ENCODE data around the gene HIVEP3. TPM values are rescaled to one million over a fixed set of nuclear protein-coding genes. Genes with fewer than 3 reads are reported as not detected.
A peak's percentile ranks its signal among the peaks of the same experiment; 100 is the strongest.

HIVEP3 gene
- total RNA-seq, 1 donor from 2014 or later: 0.77 TPM

DNA sequence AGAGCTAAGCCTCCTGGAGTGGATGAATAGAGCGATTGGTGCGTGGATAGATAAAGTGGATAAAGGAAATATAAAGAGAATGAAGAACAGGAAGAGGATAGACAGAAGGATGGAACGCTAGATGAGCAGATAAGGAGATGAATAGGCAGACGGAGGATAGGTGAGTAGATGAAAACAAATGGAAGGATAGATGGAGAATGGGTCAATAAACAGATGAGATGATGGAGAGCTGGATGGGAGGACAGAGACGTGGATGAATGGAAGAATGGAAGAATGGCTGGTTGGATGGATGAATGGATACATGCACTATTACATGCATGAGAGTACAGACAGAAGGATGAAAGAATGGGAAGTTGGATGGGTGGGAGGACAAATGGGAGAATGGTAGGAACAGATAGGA is 399.1 kb downstream of the HIVEP3 start:
- DNase-seq (ENCODE audit: low read depth in 2 of 2): no peak

DNA sequence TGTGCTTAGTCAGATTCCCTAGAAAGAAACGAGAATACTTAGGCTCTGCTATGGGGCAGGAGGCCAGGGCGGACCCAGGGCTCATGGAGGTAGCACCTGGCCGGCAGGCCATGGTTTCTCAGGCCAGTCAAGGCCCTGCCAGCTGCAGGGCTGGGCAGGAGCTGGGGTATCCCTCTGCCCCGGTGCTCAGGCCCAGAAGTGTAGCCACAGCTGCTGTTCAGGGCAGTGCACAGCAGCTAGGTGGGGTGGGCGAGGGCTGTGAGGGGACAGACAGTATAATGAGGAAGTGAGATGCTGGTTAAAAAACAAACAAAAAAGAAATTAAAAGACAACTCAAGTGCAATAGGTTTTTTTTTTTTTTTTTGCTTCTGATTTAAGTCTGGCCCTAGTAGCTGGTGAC is 400.3 kb downstream of the HIVEP3 start:
- no peak for DNase-seq (ENCODE audit: low read depth in 2 of 2)

DNA sequence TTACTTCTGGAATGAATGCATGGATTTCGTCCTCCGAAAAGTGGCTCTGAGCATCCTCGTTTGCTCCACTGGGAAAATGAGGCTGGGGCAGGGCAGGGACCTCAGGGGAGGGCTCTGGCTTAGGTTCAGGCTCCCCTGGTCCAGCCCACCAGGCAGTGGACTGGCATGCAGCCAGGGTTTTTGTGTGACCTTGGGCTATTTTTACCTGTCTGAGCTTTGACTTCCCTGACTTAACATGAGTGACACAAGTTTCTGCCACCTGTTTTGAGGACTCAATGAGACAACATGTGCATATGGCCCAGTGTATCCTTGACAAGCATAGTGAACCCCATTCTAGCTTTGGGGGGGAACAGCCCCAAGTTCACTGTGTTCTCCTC is 401.7 kb downstream of the HIVEP3 start:
- DNase-seq (ENCODE audit: low read depth in 2 of 2): no peak

DNA sequence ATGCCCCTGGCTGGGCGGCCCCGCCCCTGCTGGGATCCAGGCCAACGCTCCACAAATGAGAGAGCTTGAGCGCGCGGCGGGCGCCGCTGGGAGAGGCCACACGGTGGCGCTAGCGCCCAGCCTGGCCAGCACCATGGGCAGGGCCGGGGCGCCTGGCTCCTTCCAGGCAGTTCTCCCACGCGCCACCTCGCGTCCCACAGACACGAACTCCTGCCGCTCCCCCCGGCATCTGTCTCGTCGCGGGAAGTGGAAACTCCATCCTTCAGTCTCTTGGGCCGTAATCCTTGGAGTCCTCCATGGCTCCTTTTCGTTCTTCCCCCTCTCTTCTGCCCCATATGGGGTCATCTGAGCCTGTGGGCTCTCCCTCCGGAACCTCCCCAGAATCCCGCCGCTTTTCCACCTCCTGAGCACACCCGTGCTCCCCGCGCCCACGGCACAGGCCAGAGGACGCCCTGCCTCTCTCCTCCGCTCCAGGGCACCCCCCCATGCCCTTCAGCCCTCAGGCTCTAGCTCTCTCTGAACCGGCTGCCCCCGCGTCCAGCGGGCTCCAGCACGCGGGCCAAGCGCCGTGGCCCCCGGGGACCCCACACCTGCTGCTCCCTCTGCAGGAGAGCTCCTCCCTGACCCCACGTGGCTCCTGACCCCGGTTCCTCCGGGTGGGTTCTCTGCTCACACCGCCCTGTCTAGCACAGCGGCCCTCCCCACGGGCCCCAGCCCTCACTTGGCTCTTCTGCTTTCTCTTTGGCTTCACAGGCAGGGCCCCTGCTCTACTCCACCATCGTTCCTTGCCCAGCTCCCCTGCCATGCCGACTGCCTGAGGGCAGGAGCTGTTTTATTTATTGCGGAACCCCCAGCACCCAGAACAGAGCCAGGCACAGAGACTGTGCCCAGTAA is 402.3 kb downstream of the HIVEP3 start:
- peak; percentile 43 to 86 for DNase-seq (ENCODE audit: low read depth in 2 of 2)

DNA sequence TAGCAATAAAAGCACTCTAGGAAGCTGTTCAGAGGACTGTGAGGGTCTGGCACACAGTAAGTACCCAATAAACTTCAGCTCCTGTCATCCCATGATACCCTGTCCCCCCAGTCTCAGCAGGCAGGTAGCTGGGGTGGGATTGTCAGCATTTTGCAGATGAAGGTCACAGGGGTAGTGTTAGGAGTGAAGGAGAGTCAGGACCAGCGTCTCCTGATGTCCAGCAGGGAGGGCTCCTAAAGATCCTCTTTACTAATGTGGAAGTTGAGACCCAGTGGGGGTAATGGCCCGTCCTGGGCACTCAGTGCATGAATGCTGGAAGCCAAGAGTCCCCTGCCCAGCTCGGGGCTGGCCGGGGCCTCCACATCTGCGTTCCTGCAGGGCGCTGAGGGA is 402.9 kb downstream of the HIVEP3 start:
- no peak for DNase-seq (ENCODE audit: low read depth in 2 of 2)

DNA sequence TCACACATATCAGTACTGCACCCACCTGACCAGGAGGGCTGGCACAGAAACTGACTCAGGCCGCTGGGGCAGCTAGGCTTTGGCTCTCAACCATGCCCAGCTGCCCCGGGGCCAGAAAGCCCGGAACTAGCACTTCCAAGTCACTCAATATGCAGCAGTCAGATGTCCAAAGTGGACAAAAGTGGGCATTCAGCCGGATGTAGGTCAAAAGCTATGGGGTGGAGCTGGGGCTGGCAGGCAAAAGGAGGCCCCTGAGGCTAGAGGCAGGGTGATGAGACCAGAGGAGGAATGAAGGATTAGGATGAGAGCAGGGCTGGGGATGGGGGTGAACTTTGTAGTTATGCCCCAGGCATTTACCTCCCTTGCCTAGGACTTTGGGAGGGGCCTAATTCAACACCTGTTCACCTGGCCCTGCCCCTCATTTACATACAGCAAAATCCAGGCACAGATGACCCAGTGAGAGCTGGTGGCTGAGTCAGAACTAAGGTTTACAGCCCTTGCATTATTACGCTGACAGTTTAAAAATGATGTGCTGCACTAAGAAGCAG is 403.5 kb downstream of the HIVEP3 start:
- no peak for DNase-seq (ENCODE audit: low read depth in 2 of 2)

DNA sequence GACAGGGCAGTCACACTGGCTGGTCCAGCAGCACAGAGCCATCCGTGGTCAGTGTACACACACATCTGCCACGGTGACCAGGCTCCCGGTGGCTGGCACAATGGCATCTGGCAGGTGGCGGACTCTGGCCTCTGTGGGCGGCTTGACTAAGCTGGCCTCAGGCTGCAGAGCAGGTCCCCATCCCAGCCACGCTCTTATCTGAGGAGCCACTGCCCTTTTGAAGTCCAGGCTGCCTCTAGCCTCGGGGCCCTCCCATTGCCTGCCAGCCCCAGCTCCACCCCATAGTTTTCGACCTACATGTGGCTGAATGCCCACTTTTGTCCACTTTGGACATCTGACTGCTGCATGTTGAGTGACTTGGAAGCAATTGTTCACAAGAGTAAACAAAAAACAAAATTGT is 404.3 kb downstream of the HIVEP3 start:
- DNase-seq (ENCODE audit: low read depth in 2 of 2): no peak

DNA sequence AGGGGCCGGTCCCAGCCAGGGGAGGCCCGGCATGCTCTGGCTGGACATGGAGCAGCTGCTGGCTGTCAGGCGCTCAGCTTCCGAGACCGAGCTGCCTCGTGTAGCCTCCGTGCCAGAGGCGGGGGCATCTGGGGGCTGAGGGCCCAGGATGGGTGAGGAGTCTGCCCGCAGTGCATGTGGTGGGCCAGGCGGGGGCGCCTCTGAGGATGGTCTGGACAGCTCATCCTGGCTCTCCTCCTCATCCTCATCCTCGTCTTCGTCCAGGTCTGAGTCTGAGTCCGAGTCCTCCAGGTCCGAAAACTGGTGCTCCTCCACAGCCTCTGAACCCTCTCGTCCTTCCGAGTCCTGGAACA is 405.4 kb downstream of the HIVEP3 start:
- no peak for DNase-seq (ENCODE audit: low read depth in 2 of 2)

DNA sequence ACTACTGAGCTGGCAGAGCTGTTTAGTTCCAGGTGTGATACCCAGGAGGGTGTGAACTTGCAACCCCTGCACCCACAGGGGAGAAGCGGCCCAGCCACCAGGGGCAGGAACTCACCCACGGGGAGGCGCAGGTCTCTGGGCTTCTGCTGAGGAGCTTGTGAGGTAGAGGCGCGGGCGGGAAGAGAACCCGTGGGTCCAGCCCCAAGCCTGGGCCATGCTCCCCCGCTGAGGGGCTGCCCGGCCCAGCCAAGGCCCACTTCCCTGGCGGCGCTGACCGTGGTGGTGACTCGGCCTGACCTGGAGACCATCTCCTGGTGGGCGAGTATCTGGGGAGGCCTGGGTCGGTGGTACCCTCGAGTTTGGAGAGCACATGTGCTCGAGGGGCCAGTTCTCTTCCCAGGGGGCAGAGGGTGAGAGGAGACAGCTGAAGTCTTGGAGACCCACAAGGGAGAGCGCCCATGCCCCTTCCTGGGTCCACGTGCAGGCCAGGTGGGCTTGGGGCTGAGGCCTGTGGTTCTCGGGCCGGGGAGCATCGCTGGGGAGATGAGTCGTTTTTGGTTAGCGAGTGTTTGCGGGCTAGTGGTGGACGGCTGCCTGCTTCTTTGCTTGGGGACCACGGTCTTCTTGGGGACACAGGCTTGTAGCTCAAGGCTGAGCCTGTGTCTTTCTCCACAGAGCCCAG is 405.9 kb downstream of the HIVEP3 start:
- no peak for DNase-seq (ENCODE audit: low read depth in 2 of 2)

DNA sequence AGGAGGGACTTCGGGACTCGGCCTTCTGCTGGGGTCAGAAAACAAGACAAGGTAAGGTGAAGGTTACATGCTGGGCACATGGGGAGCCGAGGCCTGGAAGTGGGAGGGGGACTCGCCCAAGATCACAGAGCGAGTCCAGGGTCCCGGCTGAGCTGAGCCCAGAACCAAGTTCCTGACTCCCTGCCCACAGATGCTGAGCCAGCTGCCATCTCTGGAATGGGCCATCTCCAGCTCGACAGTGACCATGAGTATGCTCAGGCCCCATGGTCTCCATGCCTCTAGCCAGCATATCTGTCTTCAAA is 407.5 kb downstream of the HIVEP3 start:
- no peak for DNase-seq (ENCODE audit: low read depth in 2 of 2)

DNA sequence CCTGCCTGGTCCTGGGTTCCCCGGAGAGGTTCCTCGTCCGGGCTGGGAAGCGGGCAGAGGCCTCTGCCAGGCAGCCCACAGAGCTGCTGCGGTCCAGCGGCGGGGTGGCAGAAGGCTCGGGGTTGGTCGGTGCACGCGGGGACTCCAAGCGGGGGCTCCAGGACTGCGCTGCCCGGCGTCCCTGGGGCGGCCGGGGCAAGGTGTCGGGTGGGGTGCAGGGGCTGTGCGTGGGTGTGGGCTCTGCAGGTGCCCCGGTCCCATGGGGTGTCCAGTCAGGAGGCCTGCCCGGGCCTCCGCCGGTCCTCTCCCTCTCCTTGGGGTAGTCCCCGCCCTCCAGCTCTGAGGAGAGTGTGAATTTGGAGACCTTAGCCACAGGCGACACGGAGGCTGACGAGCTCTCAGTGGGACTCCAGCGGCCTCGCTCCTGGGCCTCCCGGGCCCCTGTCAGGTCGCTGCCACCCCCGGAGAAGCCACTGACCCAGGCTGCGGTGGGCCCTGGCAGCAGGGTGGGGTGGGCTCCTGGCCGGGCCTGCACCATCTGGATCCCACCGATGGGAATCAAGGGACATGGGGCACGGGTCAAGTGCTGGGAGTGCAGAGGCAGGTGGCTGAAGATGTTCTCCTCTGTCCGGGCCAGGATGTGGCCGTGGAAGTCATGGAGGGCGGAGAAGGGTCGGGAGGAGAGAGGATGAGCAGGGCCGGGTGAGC is 408.0 kb downstream of the HIVEP3 start:
- DNase-seq (ENCODE audit: low read depth in 2 of 2): no peak

DNA sequence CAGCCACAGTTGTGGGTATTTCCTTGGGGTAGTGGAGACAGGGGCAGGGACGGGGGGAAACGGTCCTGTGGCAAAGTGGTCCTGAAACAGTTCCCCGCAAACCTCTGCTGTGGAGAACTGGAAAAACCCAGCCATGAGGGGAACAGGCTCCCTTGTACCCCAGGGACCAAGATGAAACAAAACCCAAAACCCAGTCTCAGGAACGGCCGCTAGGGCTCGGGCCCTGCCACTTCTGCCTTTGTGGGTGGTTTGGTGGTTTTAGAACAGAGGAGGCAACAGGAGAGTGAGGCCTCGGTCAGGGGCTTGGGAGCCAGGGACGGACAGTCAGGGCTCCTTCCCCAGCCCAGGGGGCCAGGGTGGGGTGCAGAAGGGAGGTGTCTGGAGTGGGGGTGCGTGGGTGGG is 409.5 kb downstream of the HIVEP3 start:
- no peak for DNase-seq (ENCODE audit: low read depth in 2 of 2)

DNA sequence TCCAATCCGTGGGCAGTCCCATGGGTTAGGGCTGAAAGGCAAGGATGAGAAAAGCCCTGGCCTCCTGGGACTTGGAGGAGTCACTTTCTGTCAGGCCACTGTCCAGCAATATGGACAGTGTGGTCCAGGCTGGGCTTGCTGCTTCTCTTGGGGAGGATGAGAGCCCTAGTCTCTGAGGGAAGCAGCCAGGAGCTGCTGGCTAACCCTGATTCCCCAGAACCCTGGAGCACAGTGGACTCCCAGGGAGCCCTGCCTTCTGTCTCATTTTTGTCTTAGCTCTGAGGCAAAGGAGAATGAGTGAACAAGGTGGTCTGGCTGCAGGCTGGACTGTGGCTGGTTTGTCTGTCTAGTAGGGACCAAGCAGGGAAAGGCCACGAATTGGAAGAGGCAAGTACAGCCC is 410.4 kb downstream of the HIVEP3 start:
- no peak for DNase-seq (ENCODE audit: low read depth in 2 of 2)

DNA sequence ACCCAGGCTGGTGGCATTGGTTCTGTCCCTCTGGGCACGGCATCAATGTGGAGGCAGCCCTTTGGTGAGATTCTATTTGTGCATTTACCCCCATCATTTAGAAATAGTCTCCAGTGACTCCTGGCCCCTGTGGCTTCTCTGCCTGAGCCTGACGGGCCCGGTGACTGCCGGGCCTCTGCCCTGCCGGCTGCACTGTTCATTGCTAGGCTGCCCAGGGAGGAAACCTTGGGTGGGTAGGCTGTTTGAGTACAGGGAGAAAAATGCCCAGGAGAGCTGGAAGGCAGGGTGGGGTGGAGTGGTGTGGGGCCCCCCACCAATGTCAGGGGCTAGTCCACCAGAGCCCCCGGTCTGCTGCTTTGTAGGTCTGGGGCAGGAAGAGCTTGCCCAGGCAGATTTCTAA is 410.9 kb downstream of the HIVEP3 start:
- DNase-seq (ENCODE audit: low read depth in 2 of 2): no peak

DNA sequence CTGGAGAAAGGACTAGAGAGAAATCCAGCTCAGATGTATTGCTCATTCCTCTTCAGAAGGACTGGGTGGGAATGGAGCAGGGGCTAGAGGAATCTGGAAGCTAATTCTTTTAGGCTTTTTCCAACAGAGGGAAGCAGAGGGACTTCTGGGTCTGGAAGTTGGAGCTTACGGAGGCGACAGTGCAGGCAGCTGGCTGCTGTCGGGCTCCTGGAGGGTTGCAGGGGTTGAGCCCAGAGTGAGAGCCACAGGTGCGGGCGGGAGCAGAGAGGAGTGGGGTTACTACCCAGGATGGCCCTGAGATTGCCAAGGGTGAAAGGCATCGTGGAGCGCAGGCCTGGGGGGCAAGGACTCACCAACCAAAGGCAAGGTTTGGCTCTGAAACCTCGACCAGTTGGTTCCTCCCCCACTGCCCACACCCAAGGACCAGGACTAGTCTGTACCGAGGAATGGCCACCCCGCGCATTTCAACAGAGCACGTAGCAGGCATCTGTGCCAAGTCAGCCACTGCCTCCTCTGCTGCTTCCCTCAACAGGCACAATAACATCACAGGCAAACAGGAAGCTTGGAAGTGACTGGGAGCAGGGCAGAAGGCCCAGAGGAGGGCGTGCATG is 411.5 kb downstream of the HIVEP3 start:
- peak in 1 of 2 donors; percentile 19 for DNase-seq (ENCODE audit: low read depth in 2 of 2)

DNA sequence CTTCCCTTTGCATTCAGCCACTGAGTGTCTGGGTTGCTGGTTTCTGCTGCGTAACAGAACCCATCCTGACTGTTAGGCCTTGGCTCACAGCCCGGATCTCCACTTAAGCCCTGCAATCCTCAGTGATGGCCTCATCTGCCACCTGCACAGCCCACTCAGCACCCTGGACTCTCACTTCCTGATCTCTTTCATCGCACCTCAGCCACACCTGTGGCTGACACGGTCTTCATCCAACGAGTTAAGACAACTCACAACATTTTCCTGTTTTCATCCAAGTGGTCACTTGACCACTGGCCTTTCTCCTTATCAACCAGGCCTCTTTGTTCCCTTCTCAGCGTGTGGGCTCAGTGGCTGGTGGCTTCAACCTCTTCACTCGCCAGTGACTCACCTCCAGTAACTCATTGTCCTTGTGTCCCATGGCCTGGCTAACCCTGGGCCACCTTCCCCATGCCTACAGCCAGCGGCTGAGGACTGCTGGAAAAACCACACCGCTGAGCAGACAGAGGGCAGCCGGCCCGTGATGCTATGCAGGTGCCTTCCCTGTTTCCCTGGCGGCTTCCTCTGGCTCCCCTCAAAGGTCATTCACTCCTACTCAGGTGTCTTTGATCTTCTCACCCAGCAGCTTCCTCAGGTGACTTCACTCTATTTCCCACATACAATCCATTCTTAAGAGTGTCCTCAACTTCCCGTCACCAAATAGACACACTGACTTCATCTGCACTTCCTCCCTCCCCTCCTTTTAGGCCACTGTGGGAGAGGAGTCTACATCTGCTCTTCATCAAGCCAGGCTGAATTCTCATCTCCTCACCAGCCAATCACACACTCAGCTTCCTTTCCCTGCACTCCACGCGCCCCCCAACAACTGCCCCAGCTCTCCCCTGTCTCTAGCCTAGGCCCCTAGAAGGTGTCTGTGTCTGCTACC is 414.3 kb downstream of the HIVEP3 start:
- peak in 1 of 2 donors; percentile 38 for DNase-seq (ENCODE audit: low read depth in 2 of 2)

DNA sequence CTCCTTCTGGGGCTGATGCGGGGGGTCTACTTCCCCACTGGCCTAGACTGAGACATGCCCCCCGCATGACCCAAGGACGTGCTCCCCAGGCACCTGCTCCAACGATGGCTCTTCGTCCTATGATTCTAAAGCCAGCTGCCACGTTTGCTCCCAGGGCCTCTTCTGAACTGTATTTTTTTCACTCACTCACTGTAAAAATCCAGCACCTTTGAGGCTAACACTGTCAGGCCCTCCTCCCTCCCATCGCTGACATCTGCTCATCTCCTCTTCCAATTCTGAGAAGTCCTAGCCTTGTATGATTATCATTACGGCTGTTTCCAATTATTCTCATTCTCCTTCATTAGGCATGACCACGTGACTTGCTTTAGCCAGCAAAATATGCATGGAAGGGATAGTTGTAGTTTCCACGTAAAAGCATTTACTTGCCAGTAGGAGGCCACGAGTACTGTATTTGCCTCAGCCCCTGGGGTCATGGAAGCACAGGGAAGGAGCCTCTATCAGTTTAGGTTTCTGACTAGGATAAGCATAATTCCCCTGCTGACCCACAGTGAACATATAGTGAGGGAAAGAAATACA is 415.1 kb downstream of the HIVEP3 start:
- DNase-seq (ENCODE audit: low read depth in 2 of 2): no peak

DNA sequence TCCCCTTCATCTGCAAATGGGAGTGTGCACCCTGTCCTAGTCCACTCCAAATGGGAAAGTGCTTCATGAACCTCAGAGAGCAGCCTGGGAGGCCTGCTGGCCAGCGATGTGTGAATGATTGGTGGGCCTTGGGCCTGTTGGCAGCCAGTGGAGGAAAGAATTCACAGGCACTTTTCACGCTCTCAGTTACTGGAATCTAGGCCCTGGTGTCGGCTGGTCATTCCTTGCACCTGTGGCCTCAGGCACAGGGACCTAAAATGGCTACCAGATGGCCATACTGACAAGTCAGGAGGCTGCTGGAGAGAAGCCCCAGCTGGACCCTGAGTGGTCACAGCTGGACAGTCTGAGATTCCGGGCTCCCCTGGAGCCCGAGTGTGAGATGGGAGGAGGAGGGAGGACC is 415.8 kb downstream of the HIVEP3 start:
- no peak for DNase-seq (ENCODE audit: low read depth in 2 of 2)

DNA sequence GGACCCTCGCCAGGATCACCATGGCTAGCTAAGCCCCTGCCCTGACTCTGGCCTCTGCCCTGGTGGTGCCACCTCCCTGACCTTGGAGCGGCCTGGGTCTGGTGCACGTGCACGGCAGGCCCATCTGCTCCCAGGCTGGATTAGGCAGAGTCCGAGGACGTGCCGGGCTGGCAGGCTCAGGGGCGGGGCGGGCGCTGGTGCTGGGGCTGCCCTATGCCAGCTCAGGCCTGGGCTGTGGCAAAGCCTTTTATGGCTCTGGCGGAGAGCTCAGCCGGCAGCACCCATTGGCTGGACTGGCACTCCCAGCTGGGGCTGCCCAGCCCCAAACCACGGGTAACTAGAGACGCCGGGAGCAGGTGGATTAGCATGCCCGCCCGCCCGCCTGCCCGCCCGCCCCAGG is 417.1 kb downstream of the HIVEP3 start:
- no peak for DNase-seq (ENCODE audit: low read depth in 2 of 2)

DNA sequence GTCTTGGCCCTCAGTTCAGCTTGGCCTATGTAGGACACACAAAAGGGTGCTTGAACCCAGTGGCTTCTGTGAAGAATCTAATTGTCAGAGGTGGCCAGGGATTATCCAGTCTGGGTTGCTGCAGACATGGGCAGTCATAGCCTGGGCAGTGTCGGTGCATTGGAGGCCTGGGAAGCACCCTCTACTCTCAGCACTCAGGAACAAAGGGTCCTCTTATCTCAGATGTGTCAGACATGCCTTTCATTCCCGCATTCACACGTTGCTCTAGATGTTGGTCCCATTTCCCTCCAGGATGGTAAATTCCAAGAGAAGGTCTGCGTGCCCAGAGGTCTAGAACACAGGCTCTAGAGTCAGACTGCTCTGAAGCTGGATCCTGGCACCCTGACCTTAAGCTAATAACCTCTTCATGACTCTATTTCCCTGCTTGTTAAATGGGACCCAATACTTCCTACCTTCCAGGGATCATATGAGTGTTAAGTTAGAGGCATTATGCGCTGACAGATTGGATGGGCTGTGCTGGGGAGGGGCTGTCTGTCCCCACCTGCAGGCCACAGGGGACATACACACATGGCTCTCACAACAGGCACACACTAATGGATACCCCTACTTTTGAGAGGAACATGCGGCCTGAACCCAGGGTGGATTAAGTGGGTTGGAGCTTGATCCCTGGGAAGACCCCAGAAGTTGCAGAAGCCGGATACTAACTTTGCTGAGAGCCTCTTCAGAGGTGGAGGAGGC is 417.8 kb downstream of the HIVEP3 start:
- DNase-seq (ENCODE audit: low read depth in 2 of 2): no peak
